ENCODE measurements around the gene RND2. TPM values are rescaled to one million over a fixed set of nuclear protein-coding genes. Genes with fewer than 3 reads are reported as not detected.

Gene RND2
- total RNA-seq, 4 donors from 2014 or later = 0.79 to 2.1 (median 1.8) TPM

GRCh38 chr17:43015579-43015978 lies 9.5 kb upstream of the RND2 start:
- no peaks in the 10 kb centered on the region for H3K27me3 ChIP-seq
- H3K9me3 ChIP-seq = no peaks in the 10 kb centered on the region
- H3K4me1 ChIP-seq = peaks cover 80% of the 10 kb centered on the region
- H3K27ac ChIP-seq = peak overlapping the region; percentile 57
- TF ChIP-seq POLR2A (IDR thresholded peaks at IDR 0.05) (no peak), POLR2AphosphoS5 (IDR thresholded peaks at IDR 0.05) (no peak), EP300 (IDR thresholded peaks at IDR 0.05) (no peak), CTCF (IDR thresholded peaks at IDR 0.05) (no peak)
- H3K4me3 ChIP-seq = no peak overlapping the region
- WGBS = 59% methylated on average over 9 of the region's 9 CpGs
- peaks cover 33% of the 10 kb centered on the region for H3K36me3 ChIP-seq
- DNase-seq (ENCODE audit: low spot score in 2 of 2) = peak in 1 of 2 donors; percentile 78

GRCh38 chr17:43016216-43016615 lies 8.8 kb upstream of the RND2 start:
- no peak for DNase-seq (ENCODE audit: low spot score in 2 of 2)
- no peaks in the 10 kb centered on the region for H3K27me3 ChIP-seq
- TF ChIP-seq CTCF (IDR thresholded peaks at IDR 0.05) (no peak), POLR2A (IDR thresholded peaks at IDR 0.05) (no peak), POLR2AphosphoS5 (IDR thresholded peaks at IDR 0.05) (no peak), EP300 (IDR thresholded peaks at IDR 0.05) (no peak)
- H3K27ac ChIP-seq = peak overlapping the region; percentile 57
- H3K9me3 ChIP-seq = no peaks in the 10 kb centered on the region
- H3K36me3 ChIP-seq = peaks cover 33% of the 10 kb centered on the region
- H3K4me1 ChIP-seq = peaks cover 80% of the 10 kb centered on the region
- no peak overlapping the region for H3K4me3 ChIP-seq
- WGBS = 85% methylated on average over 4 of the region's 7 CpGs

- Histone ChIP-seq H3K9me3 (no peaks in the 10 kb centered on the region), H3K27ac (peak overlapping the region; percentile 91), H3K4me3 (no peak overlapping the region), H3K27me3 (no peaks in the 10 kb centered on the region), H3K36me3 (peaks cover 33% of the 10 kb centered on the region), H3K4me1 (peaks cover 77% of the 10 kb centered on the region)
- no peak for DNase-seq (ENCODE audit: low spot score in 2 of 2)
- WGBS = 70% methylated on average over 19 of the region's 19 CpGs
- TF ChIP-seq EP300 (IDR thresholded peaks at IDR 0.05) = no peak
- no peak for TF ChIP-seq CTCF (IDR thresholded peaks at IDR 0.05)
- TF ChIP-seq POLR2AphosphoS5 (IDR thresholded peaks at IDR 0.05) = no peak
- TF ChIP-seq POLR2A (IDR thresholded peaks at IDR 0.05) = no peak
Observed at GRCh38 chr17:43018008-43018853, 6.8 kb upstream of the RND2 start.

- DNase-seq (ENCODE audit: low spot score in 2 of 2) = no peak
- TF ChIP-seq CTCF (IDR thresholded peaks at IDR 0.05) = no peak
- TF ChIP-seq POLR2AphosphoS5 (IDR thresholded peaks at IDR 0.05) = no peak
- TF ChIP-seq POLR2A (IDR thresholded peaks at IDR 0.05) = no peak
- TF ChIP-seq EP300 (IDR thresholded peaks at IDR 0.05) = no peak
- Histone ChIP-seq H3K9me3 (no peaks in the 10 kb centered on the region), H3K4me1 (peaks cover 70% of the 10 kb centered on the region), H3K36me3 (peaks cover 30% of the 10 kb centered on the region), H3K27me3 (no peaks in the 10 kb centered on the region), H3K4me3 (peak overlapping the region; percentile 95), H3K27ac (peak overlapping the region; percentile 91)
- WGBS = 52% methylated on average over 4 of the region's 4 CpGs
Observed at GRCh38 chr17:43018932-43019331, 6.1 kb upstream of the RND2 start.

GRCh38 chr17:43019418-43019817 lies 5.6 kb upstream of the RND2 start:
- H3K9me3 ChIP-seq = no peaks in the 10 kb centered on the region
- peak overlapping the region; percentile 95 for H3K4me3 ChIP-seq
- no peaks in the 10 kb centered on the region for H3K27me3 ChIP-seq
- TF ChIP-seq CTCF (IDR thresholded peaks at IDR 0.05) (no peak), POLR2A (IDR thresholded peaks at IDR 0.05) (no peak), POLR2AphosphoS5 (IDR thresholded peaks at IDR 0.05) (no peak), EP300 (IDR thresholded peaks at IDR 0.05) (no peak)
- peak overlapping the region; percentile 91 for H3K27ac ChIP-seq
- 31% methylated on average over 7 of the region's 7 CpGs for WGBS
- peaks cover 69% of the 10 kb centered on the region for H3K4me1 ChIP-seq
- DNase-seq (ENCODE audit: low spot score in 2 of 2) = no peak
- peaks cover 26% of the 10 kb centered on the region for H3K36me3 ChIP-seq
